ENCODE results near the gene ASXL2. TPM values are rescaled to one million over a fixed set of nuclear protein-coding genes. Genes with fewer than 3 reads are reported as not detected.

The ASXL2 gene
- total and polyA plus RNA-seq, 2 of the 13 experiments (the other 11 are each of a cell fraction or from before 2014, with no cell fraction given), result 12.1 to 19.2 TPM

GRCh38 chr2:25885933-25886332 lies 7.6 kb upstream of the ASXL2 start (continued):
- TF ChIP-seq MAZ (IDR thresholded peaks at IDR 0.05; ENCODE audit: borderline replicate concordance, low read depth, low read length) (no peak), MAZ (CRISPR knock-in tag; IDR thresholded peaks at IDR 0.05; ENCODE audit: low read depth) (no peak), ATF7 (IDR thresholded peaks at IDR 0.05) (peak; percentile 31; the same call in 1 of the 2 replicates), ATF7 (CRISPR knock-in tag; IDR thresholded peaks at IDR 0.05) (no peak), EHMT2 (IDR thresholded peaks at IDR 0.05; ENCODE audit: borderline replicate concordance, low read depth, low read length) (0 out of 2 replicates have a peak, but pooled peaks have one; percentile 43), MIER3 (CRISPR knock-in tag; IDR thresholded peaks at IDR 0.05; ENCODE audit: borderline replicate concordance) (peak; percentile 58; the same call in 1 of the 2 replicates), CENPT (CRISPR knock-in tag; IDR thresholded peaks at IDR 0.05; ENCODE audit: low read depth) (no peak), ELF3 (CRISPR knock-in tag; IDR thresholded peaks at IDR 0.05) (peak; percentile 60), ZNF614 (CRISPR knock-in tag; IDR thresholded peaks at IDR 0.05; ENCODE audit: borderline replicate concordance) (peak; percentile 86; the same call in 1 of the 2 replicates), KDM1A (CRISPR knock-in tag; IDR thresholded peaks at IDR 0.05) (0 out of 2 replicates have a peak, but pooled peaks have one; percentile 59), ZNF773 (CRISPR knock-in tag; IDR thresholded peaks at IDR 0.05; ENCODE audit: borderline replicate concordance) (no peak), TEAD3 (CRISPR knock-in tag; optimal IDR thresholded peaks at IDR 0.05; ENCODE audit: borderline replicate concordance) (peak; percentile 93), SP5 (CRISPR knock-in tag; IDR thresholded peaks at IDR 0.05; ENCODE audit: borderline replicate concordance, low read depth) (peak; percentile 31; the same call in 1 of the 2 replicates), PCBP2 (optimal IDR thresholded peaks at IDR 0.05; ENCODE audit: low read depth, low read length, poor library complexity, severe bottlenecking) (no peak), FIP1L1 (IDR thresholded peaks at IDR 0.05; ENCODE audit: borderline replicate concordance, insufficient read depth, low read depth, low read length) (no peak), HOXA5 (CRISPR knock-in tag; IDR thresholded peaks at IDR 0.05) (no peak)
- TF ChIP-seq, protein P1, sequence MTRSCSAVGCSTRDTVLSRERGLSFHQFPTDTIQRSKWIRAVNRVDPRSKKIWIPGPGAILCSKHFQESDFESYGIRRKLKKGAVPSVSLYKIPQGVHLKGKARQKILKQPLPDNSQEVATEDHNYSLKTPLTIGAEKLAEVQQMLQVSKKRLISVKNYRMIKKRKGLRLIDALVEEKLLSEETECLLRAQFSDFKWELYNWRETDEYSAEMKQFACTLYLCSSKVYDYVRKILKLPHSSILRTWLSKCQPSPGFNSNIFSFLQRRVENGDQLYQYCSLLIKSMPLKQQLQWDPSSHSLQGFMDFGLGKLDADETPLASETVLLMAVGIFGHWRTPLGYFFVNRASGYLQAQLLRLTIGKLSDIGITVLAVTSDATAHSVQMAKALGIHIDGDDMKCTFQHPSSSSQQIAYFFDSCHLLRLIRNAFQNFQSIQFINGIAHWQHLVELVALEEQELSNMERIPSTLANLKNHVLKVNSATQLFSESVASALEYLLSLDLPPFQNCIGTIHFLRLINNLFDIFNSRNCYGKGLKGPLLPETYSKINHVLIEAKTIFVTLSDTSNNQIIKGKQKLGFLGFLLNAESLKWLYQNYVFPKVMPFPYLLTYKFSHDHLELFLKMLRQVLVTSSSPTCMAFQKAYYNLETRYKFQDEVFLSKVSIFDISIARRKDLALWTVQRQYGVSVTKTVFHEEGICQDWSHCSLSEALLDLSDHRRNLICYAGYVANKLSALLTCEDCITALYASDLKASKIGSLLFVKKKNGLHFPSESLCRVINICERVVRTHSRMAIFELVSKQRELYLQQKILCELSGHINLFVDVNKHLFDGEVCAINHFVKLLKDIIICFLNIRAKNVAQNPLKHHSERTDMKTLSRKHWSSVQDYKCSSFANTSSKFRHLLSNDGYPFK (CRISPR knock-in tag; IDR thresholded peaks at IDR 0.05; ENCODE audit: borderline replicate concordance), result no peak
- TF ChIP-seq, protein P2, sequence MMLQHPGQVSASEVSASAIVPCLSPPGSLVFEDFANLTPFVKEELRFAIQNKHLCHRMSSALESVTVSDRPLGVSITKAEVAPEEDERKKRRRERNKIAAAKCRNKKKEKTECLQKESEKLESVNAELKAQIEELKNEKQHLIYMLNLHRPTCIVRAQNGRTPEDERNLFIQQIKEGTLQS (CRISPR knock-in tag; IDR thresholded peaks at IDR 0.05), result peak; percentile 60; the same call in 1 of the 2 replicates
